Breast epithelium (tissue), 4 donors: ENCODE results near the gene CFH. TPM values are rescaled to one million over a fixed set of nuclear protein-coding genes. Genes with fewer than 3 reads are reported as not detected.

ENCODE experiments used
- DNase-seq, 2 donors: peaks; one replicate each; pipeline ENCODE4 v3.0.0-alpha.2; 2019; ENCODE audit warnings: low spot score in 2 of 2
- H3K27ac ChIP-seq, 2 donors: fragments of 200-600 bp; sonication (generic) in 1 of 2; one replicate each; pipeline ENCODE4 v1.5.1; 2016 to 2019; ENCODE audit warnings: mild to moderate bottlenecking in 1 of 2
- H3K27me3 ChIP-seq, 2 donors: fragments of 200-600 bp; sonication (generic) in 1 of 2; one replicate each; pipeline versions ENCODE4 v1.5.1 to v1.6.0; 2017 to 2019; ENCODE audit warnings: control low read depth in 1 of 2, mild to moderate bottlenecking in 1 of 2
- H3K36me3 ChIP-seq: fragments of 200-600 bp; one replicate; pipeline ENCODE4 v1.5.1; 2019
- H3K4me1 ChIP-seq, 2 donors: fragments of 200-600 bp; sonication (generic); one replicate each; pipeline ENCODE4 v1.5.1; 2016 to 2019; ENCODE audit warnings: control low read depth in 1 of 2
- H3K4me3 ChIP-seq, 3 donors: fragments of 200-600 bp; sonication (generic); 1 replicate in 2 of 3; 2 replicates in 1 of 3; pipeline ENCODE4 v1.5.1; 2016 to 2019; ENCODE audit warnings: mild to moderate bottlenecking in 3 of 3, moderate library complexity in 2 of 3
- H3K9me3 ChIP-seq, 2 donors: fragments of 200-600 bp; sonication (generic) in 1 of 2; one replicate each; pipeline ENCODE4 v1.5.1; 2016 to 2019; ENCODE audit warnings: control low read depth in 1 of 2
- POLR2A ChIP-seq: fragments of 450-650 bp; IDR thresholded peaks from one replicate; pipeline ENCODE4 v1.6.1; 2016; ENCODE audit warnings: antibody characterized with exemption, mild to moderate bottlenecking, moderate library complexity
- POLR2AphosphoS5 ChIP-seq, 3 donors: sonication (generic); formaldehyde crosslinking; IDR thresholded peaks; one replicate each; pipeline ENCODE4 v1.6.1; 2017; ENCODE audit warnings: antibody characterized with exemption in 3 of 3
- intact Hi-C: fragments of 100-400 bp; cut with DNase I; formaldehyde crosslinking; loops from one replicate; pipeline ENCODE4 v1.15.1; 2023; ENCODE audit warnings: low total_unique reads
- total RNA-seq, 3 donors: library from RNA; depleted of rRNA; stranded (reverse); fragments of >200 nt; gene quantifications; one replicate each; pipeline ENCODE4 v1.1.0, GENCODE V29; 2016
- TF ChIP-seq, protein P1 (sequence below), 3 donors: fragments of 450-650 bp; IDR thresholded peaks; one replicate each; pipeline ENCODE4 v1.5.1; 2016 to 2017; ENCODE audit warnings: antibody characterized with exemption in 3 of 3, mild to moderate bottlenecking in 3 of 3, moderate library complexity in 3 of 3

Gene CFH
- total RNA-seq, 3 donors from 2014 or later = 59.7 to 266 (median 82.3) TPM

DNA sequence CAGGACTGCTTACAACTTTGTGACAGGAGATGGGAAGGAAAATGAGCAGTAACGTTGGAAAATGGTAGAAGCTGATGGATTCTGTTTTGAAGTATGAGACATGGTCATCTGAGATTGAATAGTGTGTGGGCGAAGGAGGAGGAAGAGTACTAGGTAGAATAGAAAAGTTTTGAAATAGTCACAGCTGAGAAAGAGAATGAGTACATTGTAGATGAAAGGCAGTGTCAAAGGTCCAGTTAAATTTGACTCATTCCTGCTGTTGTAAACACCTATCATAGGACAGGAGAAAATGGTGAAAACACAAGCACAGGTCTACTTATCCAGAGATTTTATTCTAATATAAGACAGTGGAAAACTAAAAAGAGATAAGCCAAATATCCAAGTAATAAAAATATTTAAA is 66.0 kb downstream of the CFH start:
- no peaks in the 10 kb centered on the region for H3K4me1 ChIP-seq
- H3K27ac ChIP-seq = no peak overlapping the region
- no peak for DNase-seq
- H3K36me3 ChIP-seq = no peaks in the 10 kb centered on the region
- intact Hi-C loops = no loop called here
- no peak overlapping the region for H3K4me3 ChIP-seq
- TF ChIP-seq POLR2A (no peak), POLR2AphosphoS5 (IDR thresholded peaks at IDR 0.05) (no peak)
- TF ChIP-seq, protein P1, sequence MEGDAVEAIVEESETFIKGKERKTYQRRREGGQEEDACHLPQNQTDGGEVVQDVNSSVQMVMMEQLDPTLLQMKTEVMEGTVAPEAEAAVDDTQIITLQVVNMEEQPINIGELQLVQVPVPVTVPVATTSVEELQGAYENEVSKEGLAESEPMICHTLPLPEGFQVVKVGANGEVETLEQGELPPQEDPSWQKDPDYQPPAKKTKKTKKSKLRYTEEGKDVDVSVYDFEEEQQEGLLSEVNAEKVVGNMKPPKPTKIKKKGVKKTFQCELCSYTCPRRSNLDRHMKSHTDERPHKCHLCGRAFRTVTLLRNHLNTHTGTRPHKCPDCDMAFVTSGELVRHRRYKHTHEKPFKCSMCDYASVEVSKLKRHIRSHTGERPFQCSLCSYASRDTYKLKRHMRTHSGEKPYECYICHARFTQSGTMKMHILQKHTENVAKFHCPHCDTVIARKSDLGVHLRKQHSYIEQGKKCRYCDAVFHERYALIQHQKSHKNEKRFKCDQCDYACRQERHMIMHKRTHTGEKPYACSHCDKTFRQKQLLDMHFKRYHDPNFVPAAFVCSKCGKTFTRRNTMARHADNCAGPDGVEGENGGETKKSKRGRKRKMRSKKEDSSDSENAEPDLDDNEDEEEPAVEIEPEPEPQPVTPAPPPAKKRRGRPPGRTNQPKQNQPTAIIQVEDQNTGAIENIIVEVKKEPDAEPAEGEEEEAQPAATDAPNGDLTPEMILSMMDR (IDR thresholded peaks at IDR 0.05) = no peak
- H3K9me3 ChIP-seq = no peaks in the 10 kb centered on the region
- no peaks in the 10 kb centered on the region for H3K27me3 ChIP-seq

GRCh38 chr1:196723325-196724185 is 71.7 kb downstream of the CFH start:
- TF ChIP-seq, protein P1 (IDR thresholded peaks at IDR 0.05) = peak in 1 of 3 donors; percentile 36
- no peak for TF ChIP-seq POLR2A
- no peak for DNase-seq
- intact Hi-C loops = no loop called here
- Histone ChIP-seq H3K4me3 (no peak overlapping the region), H3K4me1 (no peaks in the 10 kb centered on the region), H3K27me3 (no peaks in the 10 kb centered on the region), H3K27ac (no peak overlapping the region), H3K36me3 (no peaks in the 10 kb centered on the region), H3K9me3 (no peaks in the 10 kb centered on the region)

DNA sequence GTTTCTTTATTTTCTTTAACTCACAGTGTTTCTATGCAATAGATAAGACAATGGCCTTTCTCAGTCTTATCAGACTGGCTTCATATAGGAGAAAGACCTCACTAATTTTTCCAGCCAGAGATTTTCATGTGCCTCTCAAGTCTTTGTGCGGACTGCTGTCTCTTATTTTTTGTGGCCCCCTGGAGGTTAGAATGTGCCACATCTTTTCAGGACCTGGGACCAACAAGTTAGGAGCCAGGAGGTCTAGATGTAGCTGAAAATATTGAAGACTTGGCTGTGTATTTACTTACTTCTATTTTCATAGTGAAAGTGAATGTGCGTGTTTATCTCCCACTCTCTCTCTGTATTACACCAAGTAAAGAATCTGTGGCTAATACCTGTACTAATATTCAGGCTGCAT is 80.7 kb downstream of the CFH start:
- Histone ChIP-seq H3K4me3 (no peak overlapping the region), H3K36me3 (no peaks in the 10 kb centered on the region), H3K4me1 (no peaks in the 10 kb centered on the region), H3K27ac (no peak overlapping the region), H3K9me3 (no peaks in the 10 kb centered on the region), H3K27me3 (no peaks in the 10 kb centered on the region)
- intact Hi-C loops = no loop called here
- TF ChIP-seq, protein P1 (IDR thresholded peaks at IDR 0.05) = no peak
- TF ChIP-seq POLR2A = no peak
- no peak for TF ChIP-seq POLR2AphosphoS5 (IDR thresholded peaks at IDR 0.05)
- no peak for DNase-seq

DNA sequence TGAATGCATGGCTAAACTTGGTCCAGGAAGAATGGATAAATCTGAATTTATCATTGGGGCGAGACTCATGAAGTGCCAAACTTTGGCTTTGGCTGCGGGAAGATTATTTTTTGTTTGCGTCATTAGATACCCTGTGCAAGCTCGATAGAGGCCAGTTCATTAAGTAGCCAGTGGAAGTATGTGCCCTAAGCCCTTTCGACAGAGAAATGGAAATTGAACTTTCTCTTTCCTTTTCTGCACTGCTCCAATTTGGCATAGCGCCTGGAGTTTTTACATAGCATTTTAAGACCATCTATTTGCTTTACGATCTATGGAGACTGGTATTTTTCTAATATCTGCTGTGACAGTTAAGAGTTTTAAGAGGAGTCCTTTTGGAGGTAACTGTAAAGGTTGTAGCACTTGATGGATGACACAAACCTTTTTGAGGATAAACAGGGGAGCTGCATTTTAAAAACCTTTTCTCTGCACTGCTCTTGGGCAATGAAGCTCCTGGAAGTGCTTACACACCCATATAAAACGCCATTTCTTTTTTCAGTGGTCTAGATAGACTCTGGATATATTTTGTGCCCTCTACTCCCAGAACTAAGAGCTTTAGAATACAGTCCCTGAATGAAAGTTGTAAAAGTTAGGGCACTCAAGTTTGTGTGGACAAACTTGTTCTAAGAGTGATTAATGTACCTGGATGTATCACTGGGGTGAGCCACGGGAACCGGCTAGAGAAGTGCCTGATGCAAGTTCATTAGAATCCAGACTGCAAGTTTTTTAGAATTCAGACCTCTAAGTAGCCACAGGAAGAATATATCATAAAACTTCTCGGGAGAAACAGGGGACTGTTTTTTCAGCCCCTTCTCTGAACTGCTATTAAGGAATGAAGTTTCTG is 81.5 kb downstream of the CFH start:
- H3K4me1 ChIP-seq = no peaks in the 10 kb centered on the region
- intact Hi-C loops = no loop called here

More for the DNA sequence above, 81.5 kb downstream of the CFH start:
- TF ChIP-seq POLR2AphosphoS5 (IDR thresholded peaks at IDR 0.05) (no peak), POLR2A (no peak)
- TF ChIP-seq, protein P1 (IDR thresholded peaks at IDR 0.05) = no peak
- Histone ChIP-seq H3K4me3 (no peak overlapping the region), H3K36me3 (no peaks in the 10 kb centered on the region), H3K27ac (no peak overlapping the region), H3K27me3 (no peaks in the 10 kb centered on the region), H3K9me3 (peaks cover 5 to 6% of the 10 kb centered on the region in 2 donors)
- no peak for DNase-seq
